Measurements from ENCODE around the gene ECT2.
"Not testable (repeated sequence)": the region's sequence is repeated elsewhere in the genome, so short reads cannot be mapped to it uniquely, and the experiment has no call there.

Gene ECT2

GRCh38 chr3:172749230-172749965 lies 1.1 kb upstream of the ECT2 start:
- FAIRE-seq = no peak

- no peak for FAIRE-seq
These were observed 508 bp upstream of the ECT2 start for GRCh38 chr3:172750069-172750367.

- FAIRE-seq = no peak
These were observed 714 bp downstream of the ECT2 start for GRCh38 chr3:172751175-172751704.

GRCh38 chr3:172752651-172753050 lies 2.1 kb downstream of the ECT2 start:
- FAIRE-seq = no peak

- FAIRE-seq = no peak
These were observed 2.6 kb downstream of the ECT2 start for GRCh38 chr3:172753125-172753524.

GRCh38 chr3:172760416-172760815 lies 9.9 kb downstream of the ECT2 start:
- not testable (repeated sequence) for FAIRE-seq

GRCh38 chr3:172766241-172766640 lies 15.7 kb downstream of the ECT2 start:
- FAIRE-seq = no peak

GRCh38 chr3:172766718-172767405 lies 16.3 kb downstream of the ECT2 start:
- no peak for FAIRE-seq

GRCh38 chr3:172770382-172770781 lies 19.9 kb downstream of the ECT2 start:
- no peak for FAIRE-seq

- FAIRE-seq = no peak
These were observed 21.1 kb downstream of the ECT2 start for GRCh38 chr3:172771672-172772071.

- no peak for FAIRE-seq
These were observed 25.7 kb downstream of the ECT2 start for GRCh38 chr3:172776049-172776717.

GRCh38 chr3:172777901-172778300 lies 27.4 kb downstream of the ECT2 start:
- no peak for FAIRE-seq

- no peak for FAIRE-seq
These were observed 31.7 kb downstream of the ECT2 start for GRCh38 chr3:172782235-172782634.

- no peak for FAIRE-seq
These were observed 35.5 kb downstream of the ECT2 start for GRCh38 chr3:172786036-172786435.

GRCh38 chr3:172787019-172787418 lies 36.5 kb downstream of the ECT2 start:
- no peak for FAIRE-seq

- no peak for FAIRE-seq
These were observed 37.2 kb downstream of the ECT2 start for GRCh38 chr3:172787746-172788145.

GRCh38 chr3:172799246-172799645 lies 48.7 kb downstream of the ECT2 start:
- no peak for FAIRE-seq

GRCh38 chr3:172800156-172800555 lies 49.6 kb downstream of the ECT2 start:
- FAIRE-seq = no peak

- no peak for FAIRE-seq
These were observed 53.0 kb downstream of the ECT2 start for GRCh38 chr3:172803489-172803888.

GRCh38 chr3:172804323-172804722 lies 53.8 kb downstream of the ECT2 start:
- FAIRE-seq = no peak

GRCh38 chr3:172808969-172809546 lies 58.5 kb downstream of the ECT2 start:
- FAIRE-seq = peak; percentile 72

- peak; percentile 26 for FAIRE-seq
These were observed 60.6 kb downstream of the ECT2 start for GRCh38 chr3:172811099-172811498.

- FAIRE-seq = no peak
These were observed 62.9 kb downstream of the ECT2 start for GRCh38 chr3:172813462-172813861.

GRCh38 chr3:172814738-172815137 lies 64.2 kb downstream of the ECT2 start:
- FAIRE-seq = no peak

All from TTC549 (cell line).